Activated CD4-positive, alpha-beta T cell treated with anti-CD3 and anti-CD28 coated beads, Interleukin-2, amount 10 ng/mL, durations not matched to agents 7 days and 5 days (primary cell): ENCODE measurements around the gene AMD1. TPM values are rescaled to one million over a fixed set of nuclear protein-coding genes. Genes with fewer than 3 reads are reported as not detected.
"Not testable (repeated sequence)": the region's sequence is repeated elsewhere in the genome, so short reads cannot be mapped to it uniquely, and the experiment has no call there.

Experiments used
- CTCF ChIA-PET: fragments of 350-600 bp; sonication (Branson Sonifier 250); formaldehyde crosslinking; loops from one replicate; lab custom pipeline; 2021; ENCODE audit warnings: antibody characterized with exemption; lab: Charles Lee
- POLR2A ChIA-PET: fragments of 350-600 bp; sonication (Branson Sonifier 250); formaldehyde crosslinking; loops from one replicate; lab custom pipeline; 2021; ENCODE audit warnings: antibody characterized with exemption; lab: Charles Lee
- DNase-seq: peaks from one replicate; pipeline ENCODE4 v3.0.0-alpha.2; 2020
- H3K27ac Mint-ChIP-seq: one replicate; pipeline ENCODE4 v1.8.0; 2021; ENCODE audit warnings: mild to moderate bottlenecking, moderate library complexity, mixed read lengths
- H3K27me3 Mint-ChIP-seq: one replicate; pipeline ENCODE4 v1.8.0; 2021; ENCODE audit warnings: mixed read lengths
- H3K36me3 Mint-ChIP-seq: one replicate; pipeline ENCODE4 v1.8.0; 2021; ENCODE audit warnings: low read depth, mixed read lengths
- H3K4me1 Mint-ChIP-seq: one replicate; pipeline ENCODE4 v1.8.0; 2021; ENCODE audit warnings: mixed read lengths
- H3K4me3 Mint-ChIP-seq: one replicate; pipeline ENCODE4 v1.8.0; 2021; ENCODE audit warnings: mild to moderate bottlenecking, moderate library complexity, mixed read lengths
- H3K9me3 Mint-ChIP-seq: one replicate; pipeline ENCODE4 v1.8.0; 2021; ENCODE audit warnings: mixed read lengths
- total RNA-seq, 2 experiments: library from RNA; stranded (reverse); gene quantifications; one replicate each; pipeline ENCODE4 v1.2.3, GENCODE V29; 2021

The AMD1 gene
- total RNA-seq, 2 experiments from 2014 or later = 76.5 to 103 TPM

- H3K4me1 Mint-ChIP-seq, POLR2A ChIA-PET, H3K4me3 Mint-ChIP-seq, H3K27ac Mint-ChIP-seq, DNase-seq, H3K27me3 Mint-ChIP-seq: not testable (repeated sequence)
- peaks cover 47% of the 10 kb centered on the region for H3K36me3 Mint-ChIP-seq
- H3K9me3 Mint-ChIP-seq = peaks cover 26% of the 10 kb centered on the region
- CTCF ChIA-PET = interaction anchor here (0.6 to 0.7 kb wide), 3 partner anchors 96 to 1062 kb away, joined by 3 to 5 read pairs (median 3); no protein-coding TSS in a partner anchor
These were observed 27.0 kb downstream of the AMD1 start for GRCh38 chr6:110901601-110902000.

- H3K27me3 Mint-ChIP-seq = peaks cover 10% of the 10 kb centered on the region
- H3K9me3 Mint-ChIP-seq = peaks cover 29% of the 10 kb centered on the region
- ChIA-PET CTCF (interaction anchor here (0.6 to 0.7 kb wide), 3 partner anchors 41 to 1063 kb away, joined by 3 to 4 read pairs (median 3); no protein-coding TSS in a partner anchor), POLR2A (no interaction called here)
- peaks cover 42% of the 10 kb centered on the region for H3K36me3 Mint-ChIP-seq
- H3K27ac Mint-ChIP-seq = no peak overlapping the region
- DNase-seq = no peak
- no peak overlapping the region for H3K4me3 Mint-ChIP-seq
- no peaks in the 10 kb centered on the region for H3K4me1 Mint-ChIP-seq
These were observed 27.5 kb downstream of the AMD1 start for GRCh38 chr6:110902091-110902490.

- CTCF ChIA-PET = not testable (repeated sequence)
These were observed 31.7 kb downstream of the AMD1 start for GRCh38 chr6:110906273-110906672.

GRCh38 chr6:110930781-110931180, 56.2 kb downstream of the AMD1 start:
- POLR2A ChIA-PET = no interaction called here
- no peaks in the 10 kb centered on the region for H3K36me3 Mint-ChIP-seq

More at GRCh38 chr6:110906273-110906672, 31.7 kb downstream of the AMD1 start:
- H3K27ac Mint-ChIP-seq, H3K4me3 Mint-ChIP-seq, DNase-seq, H3K4me1 Mint-ChIP-seq, POLR2A ChIA-PET: not testable (repeated sequence)
- Mint-ChIP-seq H3K9me3 (peaks cover 44% of the 10 kb centered on the region), H3K36me3 (peaks cover 22% of the 10 kb centered on the region), H3K27me3 (peaks cover 20% of the 10 kb centered on the region)

GRCh38 chr6:110933912-110934311, 59.3 kb downstream of the AMD1 start:
- no peaks in the 10 kb centered on the region for H3K36me3 Mint-ChIP-seq
- no peaks in the 10 kb centered on the region for H3K9me3 Mint-ChIP-seq
- H3K27me3 Mint-ChIP-seq = no peaks in the 10 kb centered on the region
- CTCF ChIA-PET = interaction anchor here (1.4 kb wide), 1 partner anchor 11 kb away, joined by 3 read pairs; no protein-coding TSS in a partner anchor
- no peak overlapping the region for H3K27ac Mint-ChIP-seq
- peaks cover 7% of the 10 kb centered on the region for H3K4me1 Mint-ChIP-seq
- DNase-seq = no peak
- POLR2A ChIA-PET = interaction anchor here (0.6 to 0.7 kb wide), 2 partner anchors 17 to 118 kb away, joined by 3 read pairs; partner anchors contain the start of gene CDK19
- no peak overlapping the region for H3K4me3 Mint-ChIP-seq

More at GRCh38 chr6:110930781-110931180, 56.2 kb downstream of the AMD1 start:
- DNase-seq = no peak
- Mint-ChIP-seq H3K9me3 (no peaks in the 10 kb centered on the region), H3K27ac (no peak overlapping the region), H3K4me3 (no peak overlapping the region), H3K27me3 (peaks cover 4% of the 10 kb centered on the region), H3K4me1 (peaks cover 7% of the 10 kb centered on the region)
- CTCF ChIA-PET = no interaction called here

- H3K36me3 Mint-ChIP-seq = no peaks in the 10 kb centered on the region
- no peak for DNase-seq
- H3K4me3 Mint-ChIP-seq = no peak overlapping the region
- H3K27ac Mint-ChIP-seq = no peak overlapping the region
- peaks cover 8% of the 10 kb centered on the region for H3K4me1 Mint-ChIP-seq
- ChIA-PET CTCF (interaction anchor here (1.4 kb wide), 1 partner anchor 10 kb away, joined by 3 read pairs; no protein-coding TSS in a partner anchor), POLR2A (interaction anchor here (0.7 kb wide), 1 partner anchor 119 kb away, joined by 3 read pairs; the partner anchor contains the start of gene CDK19)
- no peaks in the 10 kb centered on the region for H3K9me3 Mint-ChIP-seq
- H3K27me3 Mint-ChIP-seq = no peaks in the 10 kb centered on the region
These were observed 59.9 kb downstream of the AMD1 start for GRCh38 chr6:110934381-110934898.

- H3K4me3 Mint-ChIP-seq = no peak overlapping the region
- peaks cover 6% of the 10 kb centered on the region for H3K4me1 Mint-ChIP-seq
- no peaks in the 10 kb centered on the region for H3K9me3 Mint-ChIP-seq
- no peak overlapping the region for H3K27ac Mint-ChIP-seq
- H3K27me3 Mint-ChIP-seq = no peaks in the 10 kb centered on the region
- ChIA-PET POLR2A (no interaction called here), CTCF (interaction anchor here (0.7 kb wide), 1 partner anchor 11 kb away, joined by 4 read pairs; no protein-coding TSS in a partner anchor)
- no peak for DNase-seq
- H3K36me3 Mint-ChIP-seq = no peaks in the 10 kb centered on the region
These were observed 60.6 kb downstream of the AMD1 start for GRCh38 chr6:110935171-110935570.

- Mint-ChIP-seq H3K36me3 (no peaks in the 10 kb centered on the region), H3K27me3 (no peaks in the 10 kb centered on the region), H3K4me1 (peaks cover 1% of the 10 kb centered on the region), H3K27ac (no peak overlapping the region), H3K9me3 (no peaks in the 10 kb centered on the region), H3K4me3 (no peak overlapping the region)
- ChIA-PET POLR2A (no interaction called here), CTCF (no interaction called here)
- no peak for DNase-seq
These were observed 63.6 kb downstream of the AMD1 start for GRCh38 chr6:110938171-110938570.

- H3K27ac Mint-ChIP-seq = no peak overlapping the region
- CTCF ChIA-PET = no interaction called here
- no peak overlapping the region for H3K4me3 Mint-ChIP-seq
- no peaks in the 10 kb centered on the region for H3K9me3 Mint-ChIP-seq
- no peaks in the 10 kb centered on the region for H3K27me3 Mint-ChIP-seq
- no peaks in the 10 kb centered on the region for H3K36me3 Mint-ChIP-seq
- no peak for DNase-seq
- POLR2A ChIA-PET = no interaction called here
- peaks cover 6% of the 10 kb centered on the region for H3K4me1 Mint-ChIP-seq
These were observed 65.0 kb downstream of the AMD1 start for GRCh38 chr6:110939429-110940200.

- CTCF ChIA-PET = interaction anchor here (0.6 to 3.8 kb wide), 14 partner anchors 10 to 1631 kb away, joined by 3 to 16 read pairs (median 4); partner anchors contain the start of gene GTF3C6
- peak overlapping the region; percentile 30 for H3K4me3 Mint-ChIP-seq
- POLR2A ChIA-PET = interaction anchor here (0.7 to 0.8 kb wide), 2 partner anchors 70 to 996 kb away, joined by 3 to 5 read pairs; partner anchors contain the start of gene AMD1
- H3K36me3 Mint-ChIP-seq = no peaks in the 10 kb centered on the region
- peak overlapping the region; percentile 36 for H3K27ac Mint-ChIP-seq
- H3K27me3 Mint-ChIP-seq = no peaks in the 10 kb centered on the region
- H3K9me3 Mint-ChIP-seq = no peaks in the 10 kb centered on the region
- DNase-seq = peak; percentile 49
- peaks cover 10% of the 10 kb centered on the region for H3K4me1 Mint-ChIP-seq
These were observed 70.1 kb downstream of the AMD1 start for GRCh38 chr6:110944681-110945151.
